HepG2 (cell line): ENCODE results near the gene FAM117A. TPM values are rescaled to one million over a fixed set of nuclear protein-coding genes. Genes with fewer than 3 reads are reported as not detected.
A peak's percentile ranks its signal among the peaks of the same experiment; 100 is the strongest.

Source experiments
- ATAC-seq: fragments of 200-7000 bp; cut with Tn5 transposase; 3 replicates; pipeline ENCODE4 v1.9.1; 2020; ENCODE audit warnings: mild to moderate bottlenecking, moderate library complexity
- BruUV-seq: library from RNA; stranded (reverse); fragments of 400-500 nt; replicated peaks from 2 replicates; lab custom pipeline; 2021; lab: Mats Ljungman, UMichigan
- CTCF ChIA-PET: fragments of 300-600 bp; formaldehyde crosslinking; extraction: SDS; loops from one replicate; lab custom pipeline; 2021; ENCODE audit warnings: low total read pairs, inconsistent platforms, low intra/inter-chr PET ratio; lab: Yijun Ruan, JAX
- POLR2A ChIA-PET: fragments of 350-600 bp; sonication (Branson Sonifier 250); formaldehyde crosslinking; loops from one replicate; lab custom pipeline; 2020; ENCODE audit warnings: antibody characterized with exemption, inconsistent platforms; lab: Yijun Ruan, JAX
- DNase-seq: peaks from one replicate; pipeline ENCODE4 v3.0.0-alpha.2; 2015; ENCODE audit warnings: low spot score
- FAIRE-seq: peaks from 3 replicates; lab custom pipeline; 2011; peaks lifted over from hg19 to GRCh38; lab: Jason Lieb, UNC
- H2AFZ ChIP-seq: one replicate; pipeline ENCODE4 v1.6.1; 2011; ENCODE audit warnings: low read length, inconsistent platforms
- H3K27ac ChIP-seq: fragments of 300-600 bp; 3 replicates; pipeline ENCODE4 v1.8.0; 2011; ENCODE audit warnings: mixed run types, mild to moderate bottlenecking, mixed read lengths, low read length, inconsistent platforms; ENCODE audit not compliant: insufficient read depth; ENCODE audit errors: extremely low read length
- H3K27me3 ChIP-seq, 2 experiments: fragments of 200-600 bp in 1 of 2; 2 replicates in 1 of 2; 3 replicates in 1 of 2; pipeline versions ENCODE4 v1.6.0 to v1.8.0; 2011; ENCODE audit warnings: low read length in 2 of 2, mild to moderate bottlenecking in 2 of 2, moderate library complexity in 2 of 2, inconsistent platforms in 1 of 2; ENCODE audit not compliant: insufficient read depth in 2 of 2, control insufficient read depth in 1 of 2
- H3K36me3 ChIP-seq, 2 experiments: fragments of 200-600 bp in 1 of 2; replicated peaks in 1 of 2; 2 replicates in 1 of 2; 3 replicates in 1 of 2; pipeline versions ENCODE4 v1.5.1 to v1.8.0; 2011; ENCODE audit warnings: low read length in 2 of 2, inconsistent platforms in 1 of 2; ENCODE audit not compliant: insufficient read depth in 2 of 2, control insufficient read depth in 1 of 2
- H3K4me1 ChIP-seq: 2 replicates; pipeline ENCODE4 v1.5.1; 2012; ENCODE audit warnings: low read length, inconsistent platforms; ENCODE audit not compliant: insufficient read depth
- H3K4me2 ChIP-seq: 2 replicates; pipeline ENCODE4 v1.6.0; 2011; ENCODE audit warnings: low read depth, low read length, inconsistent platforms
- H3K4me3 ChIP-seq, 3 experiments: fragments of 200-600 bp in 1 of 3; sonication (generic), shearing (Covaris generic) in 1 of 3; replicated peaks in 1 of 3; 2 replicates each; pipeline ENCODE4 v1.5.1; 2011 to 2016; ENCODE audit warnings: low read length in 3 of 3, inconsistent platforms in 2 of 3, low read depth in 2 of 3, mild to moderate bottlenecking in 2 of 3, control low read depth in 1 of 3, mixed read lengths in 1 of 3; ENCODE audit not compliant: insufficient read depth in 1 of 3
- H3K79me2 ChIP-seq: one replicate; pipeline ENCODE4 v1.6.1; 2011; ENCODE audit warnings: low read length, inconsistent platforms; ENCODE audit not compliant: insufficient read depth
- H3K9ac ChIP-seq: 2 replicates; pipeline ENCODE4 v1.6.0; 2011; ENCODE audit warnings: mild to moderate bottlenecking, low read depth, low read length, inconsistent platforms; ENCODE audit not compliant: insufficient read depth
- H3K9me3 ChIP-seq: 2 replicates; pipeline ENCODE4 v1.5.1; 2012; ENCODE audit warnings: mild to moderate bottlenecking, low read length
- H4K20me1 ChIP-seq: 2 replicates; pipeline ENCODE4 v1.6.0; 2011; ENCODE audit warnings: inconsistent platforms, mild to moderate bottlenecking, low read length, moderate library complexity; ENCODE audit not compliant: insufficient read depth
- FOXO1 ChIP-seq: sonication (generic); formaldehyde crosslinking; IDR thresholded peaks from 2 replicates; pipeline ENCODE4 v1.4.0; 2020; ENCODE audit warnings: missing genetic modification reagents
- GABPB1 ChIP-seq: IDR thresholded peaks from 2 replicates; pipeline ENCODE4 v1.6.1; 2016; ENCODE audit warnings: mild to moderate bottlenecking, missing genetic modification reagents, moderate library complexity, missing compliant biosample characterization
- GLI4 ChIP-seq: sonication (generic); formaldehyde crosslinking; IDR thresholded peaks from 2 replicates; pipeline ENCODE4 v1.5.1; 2020; ENCODE audit warnings: missing genetic modification reagents, mild to moderate bottlenecking, moderate library complexity, borderline replicate concordance
- MAF1 ChIP-seq: sonication (generic); formaldehyde crosslinking; IDR thresholded peaks from 2 replicates; pipeline ENCODE4 v1.5.0; 2020; ENCODE audit warnings: missing genetic modification reagents, borderline replicate concordance
- NCOA2 ChIP-seq: sonication (generic); formaldehyde crosslinking; IDR thresholded peaks from 2 replicates; pipeline ENCODE4 v1.8.0; 2022; ENCODE audit warnings: inconsistent platforms
- NFIC ChIP-seq: IDR thresholded peaks from 2 replicates; pipeline ENCODE4 v1.6.1; 2012; ENCODE audit warnings: mild to moderate bottlenecking, low read length, inconsistent platforms
- SETDB1 ChIP-seq: sonication (generic); formaldehyde crosslinking; IDR thresholded peaks from 2 replicates; pipeline ENCODE4 v1.5.1; 2020; ENCODE audit warnings: missing genetic modification reagents, mild to moderate bottlenecking, borderline replicate concordance
- SOX5 ChIP-seq: IDR thresholded peaks from 2 replicates; pipeline ENCODE4 v1.6.1; 2016; ENCODE audit warnings: borderline replicate concordance
- SSRP1 ChIP-seq: IDR thresholded peaks from 2 replicates; pipeline ENCODE4 v1.6.1; 2016; ENCODE audit warnings: control low read depth
- TAF1 ChIP-seq: sonication (generic); formaldehyde crosslinking; IDR thresholded peaks from 2 replicates; pipeline ENCODE4 v1.4.0; 2020; ENCODE audit warnings: missing genetic modification reagents
- TAF15 ChIP-seq: fragments of 200-400 bp; formaldehyde crosslinking; IDR thresholded peaks from one replicate; pipeline ENCODE4 v1.6.1; 2018; ENCODE audit warnings: mild to moderate bottlenecking, low read depth, low read length; ENCODE audit not compliant: poor library complexity, severe bottlenecking
- ZNF34 ChIP-seq: sonication (generic); formaldehyde crosslinking; IDR thresholded peaks from 2 replicates; pipeline ENCODE4 v1.4.0; 2020; ENCODE audit warnings: mild to moderate bottlenecking, missing genetic modification reagents, borderline replicate concordance
- ZNF510 ChIP-seq: sonication (generic); formaldehyde crosslinking; IDR thresholded peaks from 2 replicates; pipeline ENCODE4 v1.4.0; 2020; ENCODE audit warnings: low read depth, mild to moderate bottlenecking, missing genetic modification reagents
- ZNF607 ChIP-seq: sonication (generic); formaldehyde crosslinking; IDR thresholded peaks from 2 replicates; pipeline ENCODE4 v1.5.1; 2020; ENCODE audit warnings: missing genetic modification reagents, mild to moderate bottlenecking, borderline replicate concordance
- ZNF652 ChIP-seq: IDR thresholded peaks from 2 replicates; pipeline ENCODE4 v1.6.1; 2016; ENCODE audit warnings: low read depth, borderline replicate concordance
- ZNF747 ChIP-seq: sonication (generic); formaldehyde crosslinking; IDR thresholded peaks from 2 replicates; pipeline ENCODE4 v1.8.1; 2023; ENCODE audit warnings: missing genetic modification reagents, mild to moderate bottlenecking, borderline replicate concordance
- ZNF749 ChIP-seq: sonication (generic); formaldehyde crosslinking; IDR thresholded peaks from 2 replicates; pipeline ENCODE4 v1.8.0; 2022; ENCODE audit warnings: mild to moderate bottlenecking, missing genetic modification reagents, moderate library complexity, borderline replicate concordance
- WGBS: methylation state at CpG from one replicate; pipeline ENCODE4 v1.1.6; 2017; ENCODE audit warnings: low lambda C conversion rate; 5-methylcytosine and 5-hydroxymethylcytosine counted together
- in situ Hi-C: cut with HindIII; loops from 2 replicates; pipeline ENCODE4 v1.10.0; 2017; ENCODE audit warnings: low pct_unique_long_range_greater_than_20kb; ENCODE audit not compliant: extremely low pct_ligation_motif_present
- intact Hi-C: fragments of 100-400 bp; cut with micrococcal nuclease; formaldehyde crosslinking; loops from one replicate; pipeline ENCODE4 v1.10.0; 2022; ENCODE audit not compliant: unreplicated experiment
- polyA plus RNA-seq, 8 experiments: library from polyadenylated mRNA; depleted of rRNA in 3 of 8; stranded (reverse) in 7 of 8; unstranded in 1 of 8; fragments of >200 nt; fragmentation: Illumina TruSeq in 4 of 8; extraction: Trizol in 4 of 8; gene quantifications; 2 replicates each; pipeline versions ENCODE4 v1.2.1 to v1.2.3, GENCODE V29; 2011 to 2016; ENCODE audit warnings: low read depth in 4 of 8, missing spikeins in 1 of 8, mixed read lengths in 1 of 8; ENCODE audit not compliant: insufficient read depth in 1 of 8
- total RNA-seq, 5 experiments: library from RNA; depleted of rRNA; stranded (reverse); fragments of >200 nt; fragmentation: Illumina TruSeq; extraction: Trizol; gene quantifications; 2 replicates each; pipeline ENCODE4 v1.2.3, GENCODE V29; 2016; ENCODE audit warnings: low read depth in 1 of 5
- TF ChIP-seq, protein P1 (sequence below): sonication (generic); formaldehyde crosslinking; IDR thresholded peaks from 2 replicates; pipeline ENCODE4 v1.5.1; 2020; ENCODE audit warnings: missing genetic modification reagents, mild to moderate bottlenecking, borderline replicate concordance
- TF ChIP-seq, protein P2 (sequence below): sonication (generic); formaldehyde crosslinking; IDR thresholded peaks from 2 replicates; pipeline ENCODE4 v1.8.0; 2023; ENCODE audit warnings: mild to moderate bottlenecking, missing genetic modification reagents
- TF ChIP-seq, protein P3 (sequence below): sonication (generic); formaldehyde crosslinking; IDR thresholded peaks from 2 replicates; pipeline ENCODE4 v1.4.0; 2020; ENCODE audit warnings: low read depth, mild to moderate bottlenecking, missing genetic modification reagents

FAM117A gene
- total and polyA plus RNA-seq, 2 of the 13 experiments (the other 11 are each of a cell fraction or from before 2014, with no cell fraction given), result 12.1 to 19.8 TPM

DNA sequence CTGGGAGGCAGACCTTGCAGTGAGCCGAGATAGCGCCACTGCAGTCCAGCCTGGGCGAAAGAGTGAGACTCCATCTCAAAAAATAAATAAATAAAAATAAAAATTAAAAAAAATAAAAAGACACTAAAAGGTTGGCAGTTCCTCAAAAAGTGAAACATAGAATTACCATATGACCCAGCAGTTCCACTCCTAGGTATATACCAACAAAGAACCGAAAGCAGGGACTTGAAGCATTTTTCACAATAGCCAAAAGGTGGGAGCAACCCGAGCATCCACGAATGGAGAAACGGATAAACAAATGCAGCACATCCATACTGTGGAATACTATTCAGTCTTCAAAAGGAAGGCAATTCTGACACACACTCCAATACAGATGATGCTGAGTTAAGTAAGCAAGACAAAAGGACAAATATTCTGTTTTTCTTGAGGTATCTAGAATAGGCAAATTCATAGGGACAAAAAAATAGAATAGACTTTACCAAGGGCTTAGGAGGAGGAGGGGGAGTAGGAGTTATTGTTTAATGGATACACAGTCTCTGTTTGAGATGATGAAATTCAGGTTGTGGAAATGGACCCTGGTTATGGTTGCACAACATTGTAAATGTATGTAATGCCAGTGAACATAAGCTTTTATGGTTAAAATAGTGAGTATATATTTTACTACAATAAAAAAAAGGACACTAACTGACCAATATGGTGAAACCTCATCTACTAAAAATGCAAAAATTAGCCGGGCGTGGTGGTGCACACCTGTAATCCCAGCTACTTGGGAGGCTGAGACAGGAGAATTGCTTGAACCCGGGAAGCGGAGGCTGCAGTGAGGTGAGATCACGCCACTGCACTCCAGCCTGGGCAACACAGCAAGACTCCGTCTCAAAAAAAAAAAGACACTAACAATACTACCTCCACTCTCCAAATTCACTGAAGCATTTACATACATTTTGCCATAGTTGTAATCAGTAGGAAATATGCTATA lies 29.1 kb downstream of the FAM117A start:
- H3K4me3 ChIP-seq, result no peak overlapping the region
- no TSS peak for BruUV-seq
- ChIA-PET CTCF (no interaction called here), POLR2A (interaction anchor here (0.7 to 1.7 kb wide), 3 partner anchors 12 to 29 kb away, joined by 3 to 5 read pairs (median 5); partner anchors contain the start of genes FAM117A and SLC35B1)
- DNase-seq (peak; percentile 82), ATAC-seq (peak; percentile 83), FAIRE-seq (peak; percentile 46)
- H3K4me2 ChIP-seq, result peak overlapping the region; percentile 29; the same call in 1 of the 2 replicates
- no peaks in the 10 kb centered on the region for H3K27me3 ChIP-seq
- no peak overlapping the region for H2AFZ ChIP-seq
- H3K9me3 ChIP-seq, result no peaks in the 10 kb centered on the region
- WGBS, result 84% methylated on average over 13 of the region's 13 CpGs
- H3K79me2 ChIP-seq, result no peaks in the 10 kb centered on the region
- peaks cover 10% of the 10 kb centered on the region for H3K4me1 ChIP-seq
- peak overlapping the region; percentile 47 for H3K27ac ChIP-seq
- peaks cover 2 to 6% of the 10 kb centered on the region in 2 experiments; a peak in 3 of 5 replicates for H3K36me3 ChIP-seq
- H3K9ac ChIP-seq, result no peak overlapping the region
- in situ Hi-C loops, result no loop called here
- intact Hi-C loops, result no loop called here
- H4K20me1 ChIP-seq, result no peaks in the 10 kb centered on the region
- TF ChIP-seq, protein P1, sequence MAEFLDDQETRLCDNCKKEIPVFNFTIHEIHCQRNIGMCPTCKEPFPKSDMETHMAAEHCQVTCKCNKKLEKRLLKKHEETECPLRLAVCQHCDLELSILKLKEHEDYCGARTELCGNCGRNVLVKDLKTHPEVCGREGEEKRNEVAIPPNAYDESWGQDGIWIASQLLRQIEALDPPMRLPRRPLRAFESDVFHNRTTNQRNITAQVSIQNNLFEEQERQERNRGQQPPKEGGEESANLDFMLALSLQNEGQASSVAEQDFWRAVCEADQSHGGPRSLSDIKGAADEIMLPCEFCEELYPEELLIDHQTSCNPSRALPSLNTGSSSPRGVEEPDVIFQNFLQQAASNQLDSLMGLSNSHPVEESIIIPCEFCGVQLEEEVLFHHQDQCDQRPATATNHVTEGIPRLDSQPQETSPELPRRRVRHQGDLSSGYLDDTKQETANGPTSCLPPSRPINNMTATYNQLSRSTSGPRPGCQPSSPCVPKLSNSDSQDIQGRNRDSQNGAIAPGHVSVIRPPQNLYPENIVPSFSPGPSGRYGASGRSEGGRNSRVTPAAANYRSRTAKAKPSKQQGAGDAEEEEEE (CRISPR knock-in tag), result no peak
- TF ChIP-seq, protein P2, sequence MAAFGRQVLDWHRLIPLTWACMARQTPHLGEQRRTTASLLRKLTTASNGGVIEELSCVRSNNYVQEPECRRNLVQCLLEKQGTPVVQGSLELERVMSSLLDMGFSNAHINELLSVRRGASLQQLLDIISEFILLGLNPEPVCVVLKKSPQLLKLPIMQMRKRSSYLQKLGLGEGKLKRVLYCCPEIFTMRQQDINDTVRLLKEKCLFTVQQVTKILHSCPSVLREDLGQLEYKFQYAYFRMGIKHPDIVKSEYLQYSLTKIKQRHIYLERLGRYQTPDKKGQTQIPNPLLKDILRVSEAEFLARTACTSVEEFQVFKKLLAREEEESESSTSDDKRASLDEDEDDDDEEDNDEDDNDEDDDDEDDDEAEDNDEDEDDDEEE (CRISPR knock-in tag), result no peak
- TF ChIP-seq ZNF749 (no peak), NCOA2 (CRISPR knock-in tag) (0 out of 2 replicates have a peak, but pooled peaks have one; percentile 45), FOXO1 (CRISPR knock-in tag) (no peak), SSRP1 (peak; percentile 44; the same call in 1 of the 2 replicates), GABPB1 (CRISPR knock-in tag) (no peak), TAF1 (CRISPR knock-in tag) (no peak), ZNF34 (CRISPR knock-in tag) (no peak), ZNF747 (CRISPR knock-in tag) (0 out of 2 replicates have a peak, but pooled peaks have one; percentile 25), MAF1 (CRISPR knock-in tag) (no peak), NFIC (no peak), SETDB1 (CRISPR knock-in tag) (no peak), GLI4 (no peak), ZNF652 (no peak), TAF15 (no peak), SOX5 (peak; percentile 73; the same call in 1 of the 2 replicates), ZNF510 (no peak), ZNF607 (CRISPR knock-in tag) (no peak)
- TF ChIP-seq, protein P3, sequence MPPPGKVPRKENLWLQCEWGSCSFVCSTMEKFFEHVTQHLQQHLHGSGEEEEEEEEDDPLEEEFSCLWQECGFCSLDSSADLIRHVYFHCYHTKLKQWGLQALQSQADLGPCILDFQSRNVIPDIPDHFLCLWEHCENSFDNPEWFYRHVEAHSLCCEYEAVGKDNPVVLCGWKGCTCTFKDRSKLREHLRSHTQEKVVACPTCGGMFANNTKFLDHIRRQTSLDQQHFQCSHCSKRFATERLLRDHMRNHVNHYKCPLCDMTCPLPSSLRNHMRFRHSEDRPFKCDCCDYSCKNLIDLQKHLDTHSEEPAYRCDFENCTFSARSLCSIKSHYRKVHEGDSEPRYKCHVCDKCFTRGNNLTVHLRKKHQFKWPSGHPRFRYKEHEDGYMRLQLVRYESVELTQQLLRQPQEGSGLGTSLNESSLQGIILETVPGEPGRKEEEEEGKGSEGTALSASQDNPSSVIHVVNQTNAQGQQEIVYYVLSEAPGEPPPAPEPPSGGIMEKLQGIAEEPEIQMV (CRISPR knock-in tag), result no peak
